Osteocyte (in vitro differentiated cells): ENCODE measurements around the gene LLCFC1. TPM values are rescaled to one million over a fixed set of nuclear protein-coding genes. Genes with fewer than 3 reads are reported as not detected.

Experiments used
- DNase-seq: peaks from one replicate; pipeline ENCODE4 v3.0.0; 2021; ENCODE audit warnings: mixed read lengths; ENCODE audit not compliant: unreplicated experiment; ENCODE audit errors: extremely low spot score
- H3K27ac Mint-ChIP-seq: one replicate; pipeline ENCODE4 v1.8.0; 2021; ENCODE audit warnings: mild to moderate bottlenecking, mixed read lengths; ENCODE audit not compliant: unreplicated experiment
- H3K27me3 Mint-ChIP-seq: one replicate; pipeline ENCODE4 v1.8.0; 2021; ENCODE audit warnings: mixed read lengths; ENCODE audit not compliant: unreplicated experiment
- H3K36me3 Mint-ChIP-seq: one replicate; pipeline ENCODE4 v1.8.0; 2021; ENCODE audit warnings: mixed read lengths; ENCODE audit not compliant: unreplicated experiment
- H3K4me1 Mint-ChIP-seq: one replicate; pipeline ENCODE4 v1.8.0; 2021; ENCODE audit warnings: mixed read lengths; ENCODE audit not compliant: unreplicated experiment
- H3K4me3 Mint-ChIP-seq: one replicate; pipeline ENCODE4 v1.8.0; 2021; ENCODE audit warnings: mild to moderate bottlenecking, moderate library complexity, mixed read lengths; ENCODE audit not compliant: unreplicated experiment
- H3K9me3 Mint-ChIP-seq: one replicate; pipeline ENCODE4 v1.8.0; 2021; ENCODE audit warnings: mixed read lengths; ENCODE audit not compliant: unreplicated experiment
- total RNA-seq: library from RNA; stranded (reverse); gene quantifications from 2 replicates; pipeline ENCODE4 v1.2.1, GENCODE V29; 2021
- TF ChIP-seq, protein P1 (sequence below): fragments of 200-600 bp; sonication (generic); IDR thresholded peaks from 2 replicates; pipeline ENCODE4 v1.5.0; 2021; ENCODE audit warnings: antibody characterized with exemption, mild to moderate bottlenecking, moderate library complexity

The LLCFC1 gene
- total RNA-seq, 1 donor from 2014 or later: not detected

DNA sequence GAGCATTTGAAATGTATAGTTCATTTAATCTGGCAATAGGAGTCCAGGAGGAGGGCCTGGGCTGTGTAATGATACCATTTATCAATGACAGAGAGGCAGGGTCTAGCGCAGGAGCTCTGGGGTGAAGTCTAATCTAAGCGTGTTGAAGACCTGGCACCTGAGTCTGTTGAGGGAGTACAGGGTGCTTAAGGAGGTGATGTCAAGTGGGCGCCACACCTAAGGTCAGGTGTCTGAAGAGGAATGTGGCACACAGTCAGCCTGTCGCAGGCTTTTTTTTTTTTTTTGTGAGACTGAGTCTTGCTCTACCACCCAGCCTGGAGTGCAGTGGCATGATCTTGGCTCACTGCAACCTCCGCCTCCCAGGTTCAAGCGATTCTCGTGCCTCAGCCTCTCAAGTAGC is 2.3 kb downstream of the LLCFC1 start:
- Mint-ChIP-seq H3K4me3 (no peak overlapping the region), H3K27ac (no peak overlapping the region), H3K27me3 (no peaks in the 10 kb centered on the region), H3K36me3 (no peaks in the 10 kb centered on the region), H3K4me1 (no peaks in the 10 kb centered on the region), H3K9me3 (peaks cover 3% of the 10 kb centered on the region)
- TF ChIP-seq, protein P1, sequence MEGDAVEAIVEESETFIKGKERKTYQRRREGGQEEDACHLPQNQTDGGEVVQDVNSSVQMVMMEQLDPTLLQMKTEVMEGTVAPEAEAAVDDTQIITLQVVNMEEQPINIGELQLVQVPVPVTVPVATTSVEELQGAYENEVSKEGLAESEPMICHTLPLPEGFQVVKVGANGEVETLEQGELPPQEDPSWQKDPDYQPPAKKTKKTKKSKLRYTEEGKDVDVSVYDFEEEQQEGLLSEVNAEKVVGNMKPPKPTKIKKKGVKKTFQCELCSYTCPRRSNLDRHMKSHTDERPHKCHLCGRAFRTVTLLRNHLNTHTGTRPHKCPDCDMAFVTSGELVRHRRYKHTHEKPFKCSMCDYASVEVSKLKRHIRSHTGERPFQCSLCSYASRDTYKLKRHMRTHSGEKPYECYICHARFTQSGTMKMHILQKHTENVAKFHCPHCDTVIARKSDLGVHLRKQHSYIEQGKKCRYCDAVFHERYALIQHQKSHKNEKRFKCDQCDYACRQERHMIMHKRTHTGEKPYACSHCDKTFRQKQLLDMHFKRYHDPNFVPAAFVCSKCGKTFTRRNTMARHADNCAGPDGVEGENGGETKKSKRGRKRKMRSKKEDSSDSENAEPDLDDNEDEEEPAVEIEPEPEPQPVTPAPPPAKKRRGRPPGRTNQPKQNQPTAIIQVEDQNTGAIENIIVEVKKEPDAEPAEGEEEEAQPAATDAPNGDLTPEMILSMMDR: no peak
- no peak for DNase-seq

- Mint-ChIP-seq H3K36me3 (no peaks in the 10 kb centered on the region), H3K4me3 (no peak overlapping the region), H3K4me1 (no peaks in the 10 kb centered on the region), H3K27me3 (no peaks in the 10 kb centered on the region), H3K9me3 (peaks cover 3% of the 10 kb centered on the region), H3K27ac (no peak overlapping the region)
- no peak for DNase-seq
- TF ChIP-seq, protein P1: no peak
Observed at GRCh38 chr7:142942746-142943145, 3.5 kb downstream of the LLCFC1 start.

DNA sequence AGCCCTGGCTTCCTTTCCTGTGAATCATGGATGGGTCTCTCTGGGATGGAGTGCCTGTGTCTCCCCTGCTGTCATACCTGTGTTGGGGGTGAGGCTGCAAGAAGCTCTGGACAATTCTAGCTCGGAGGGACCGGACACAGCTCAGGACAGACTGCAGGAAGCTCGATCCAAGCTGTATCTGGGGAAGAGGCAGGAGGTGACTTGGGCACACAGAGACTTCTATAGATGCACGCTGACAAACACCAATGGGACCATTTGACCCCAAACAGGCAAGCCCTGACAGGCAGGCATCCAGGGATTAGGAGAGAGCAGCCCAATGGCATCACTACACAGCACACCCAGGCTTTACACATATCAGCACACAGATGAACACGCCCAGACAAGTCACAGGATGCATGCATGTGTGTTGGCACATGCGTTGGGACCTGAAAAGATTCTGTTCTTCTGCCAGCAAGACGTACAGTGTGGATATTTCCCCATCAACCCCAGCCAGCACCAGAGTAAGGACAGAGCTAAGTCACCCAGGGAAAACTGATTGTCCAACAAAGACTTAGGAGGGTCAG is 4.5 kb downstream of the LLCFC1 start:
- no peak overlapping the region for H3K27ac Mint-ChIP-seq
- H3K27me3 Mint-ChIP-seq: no peaks in the 10 kb centered on the region
- no peak for DNase-seq
- TF ChIP-seq, protein P1: no peak
- H3K4me1 Mint-ChIP-seq: no peaks in the 10 kb centered on the region
- H3K4me3 Mint-ChIP-seq: no peak overlapping the region
- H3K9me3 Mint-ChIP-seq: peaks cover 3% of the 10 kb centered on the region
- H3K36me3 Mint-ChIP-seq: no peaks in the 10 kb centered on the region

GRCh38 chr7:142945001-142945400 is 5.7 kb downstream of the LLCFC1 start:
- Mint-ChIP-seq H3K36me3 (no peaks in the 10 kb centered on the region), H3K4me3 (no peak overlapping the region), H3K27ac (no peak overlapping the region), H3K4me1 (no peaks in the 10 kb centered on the region), H3K27me3 (no peaks in the 10 kb centered on the region), H3K9me3 (peaks cover 3% of the 10 kb centered on the region)
- TF ChIP-seq, protein P1: no peak
- DNase-seq: no peak

GRCh38 chr7:142948603-142949002 is 9.3 kb downstream of the LLCFC1 start:
- DNase-seq: no peak
- TF ChIP-seq, protein P1: no peak
- Mint-ChIP-seq H3K4me3 (no peak overlapping the region), H3K27ac (no peak overlapping the region), H3K36me3 (no peaks in the 10 kb centered on the region), H3K4me1 (no peaks in the 10 kb centered on the region), H3K27me3 (no peaks in the 10 kb centered on the region), H3K9me3 (peaks cover 3% of the 10 kb centered on the region)
